ENCODE measurements around the gene TRAF3IP3.

The TRAF3IP3 gene, protein sequence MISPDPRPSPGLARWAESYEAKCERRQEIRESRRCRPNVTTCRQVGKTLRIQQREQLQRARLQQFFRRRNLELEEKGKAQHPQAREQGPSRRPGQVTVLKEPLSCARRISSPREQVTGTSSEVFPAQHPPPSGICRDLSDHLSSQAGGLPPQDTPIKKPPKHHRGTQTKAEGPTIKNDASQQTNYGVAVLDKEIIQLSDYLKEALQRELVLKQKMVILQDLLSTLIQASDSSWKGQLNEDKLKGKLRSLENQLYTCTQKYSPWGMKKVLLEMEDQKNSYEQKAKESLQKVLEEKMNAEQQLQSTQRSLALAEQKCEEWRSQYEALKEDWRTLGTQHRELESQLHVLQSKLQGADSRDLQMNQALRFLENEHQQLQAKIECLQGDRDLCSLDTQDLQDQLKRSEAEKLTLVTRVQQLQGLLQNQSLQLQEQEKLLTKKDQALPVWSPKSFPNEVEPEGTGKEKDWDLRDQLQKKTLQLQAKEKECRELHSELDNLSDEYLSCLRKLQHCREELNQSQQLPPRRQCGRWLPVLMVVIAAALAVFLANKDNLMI

DNA sequence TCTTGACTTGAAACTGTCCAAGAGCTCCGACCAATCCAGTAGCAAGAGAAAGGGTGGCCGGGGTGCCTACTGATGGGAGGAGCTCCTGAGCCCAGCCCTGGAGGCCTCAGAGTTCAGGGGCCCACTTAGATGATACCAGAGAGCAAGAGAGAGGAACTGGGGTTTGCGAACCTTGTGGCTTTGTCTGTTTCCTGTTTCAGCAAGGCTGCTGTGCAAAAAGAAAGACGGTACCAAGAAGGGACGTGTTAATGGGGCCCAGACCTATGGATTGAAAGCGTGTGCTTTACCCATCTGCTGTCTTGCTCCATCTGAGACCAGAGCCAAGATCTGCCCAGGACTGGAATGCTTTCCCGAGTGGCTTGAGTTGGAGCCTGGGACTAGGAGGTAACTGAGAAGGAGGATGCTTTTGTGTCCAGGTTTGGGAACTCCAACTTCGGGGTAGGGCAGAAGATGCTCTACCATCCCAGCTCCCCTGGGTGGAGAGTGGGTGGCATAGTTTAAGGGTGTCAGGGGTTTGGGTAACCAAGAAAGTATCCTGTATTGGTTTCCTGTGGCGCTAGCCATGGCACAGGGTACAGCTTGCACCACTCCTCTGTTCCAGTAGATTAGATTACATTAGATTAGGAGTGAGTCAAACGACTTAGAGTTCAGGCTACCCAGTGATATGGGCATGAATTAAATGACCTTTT lies at the start of gene TRAF3IP3:
Gene TRAF3IP3 (plus strand): TSS at position 128 of the 689 bp plus-strand sequence. CDS start 3,987 bp downstream, outside the sequence.
- TF ChIP-seq ELF4 (IDR thresholded peaks at IDR 0.05) (no peak), L3MBTL2 (conservative IDR thresholded peaks at IDR 0.05) (no peak), FOXK2 (IDR thresholded peaks at IDR 0.05) (no peak), SP1 (IDR thresholded peaks at IDR 0.05) (no peak), FOXM1 (IDR thresholded peaks at IDR 0.05; ENCODE audit: borderline replicate concordance) (no peak), FOXA1 (IDR thresholded peaks at IDR 0.05) (no peak), HDGF (IDR thresholded peaks at IDR 0.05; ENCODE audit: borderline replicate concordance) (no peak), CTBP1 (IDR thresholded peaks at IDR 0.05; ENCODE audit: borderline replicate concordance) (no peak), ARNT (IDR thresholded peaks at IDR 0.05) (no peak), SUZ12 (IDR thresholded peaks at IDR 0.05) (no peak), BHLHE40 (IDR thresholded peaks at IDR 0.05; ENCODE audit: borderline replicate concordance) (no peak), ZNF384 (IDR thresholded peaks at IDR 0.05) (no peak), LEF1 (IDR thresholded peaks at IDR 0.05; ENCODE audit: borderline replicate concordance) (no peak), TARDBP (IDR thresholded peaks at IDR 0.05) (no peak), NFRKB (IDR thresholded peaks at IDR 0.05) (no peak)
- TF ChIP-seq, protein P1, sequence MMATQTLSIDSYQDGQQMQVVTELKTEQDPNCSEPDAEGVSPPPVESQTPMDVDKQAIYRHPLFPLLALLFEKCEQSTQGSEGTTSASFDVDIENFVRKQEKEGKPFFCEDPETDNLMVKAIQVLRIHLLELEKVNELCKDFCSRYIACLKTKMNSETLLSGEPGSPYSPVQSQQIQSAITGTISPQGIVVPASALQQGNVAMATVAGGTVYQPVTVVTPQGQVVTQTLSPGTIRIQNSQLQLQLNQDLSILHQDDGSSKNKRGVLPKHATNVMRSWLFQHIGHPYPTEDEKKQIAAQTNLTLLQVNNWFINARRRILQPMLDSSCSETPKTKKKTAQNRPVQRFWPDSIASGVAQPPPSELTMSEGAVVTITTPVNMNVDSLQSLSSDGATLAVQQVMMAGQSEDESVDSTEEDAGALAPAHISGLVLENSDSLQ (IDR thresholded peaks at IDR 0.05), result no peak
- POLR2A ChIA-PET, result no interaction called here
- CTCF ChIA-PET, result no interaction called here
- no peak for DNase-seq (ENCODE audit: extremely low spot score)

DNA sequence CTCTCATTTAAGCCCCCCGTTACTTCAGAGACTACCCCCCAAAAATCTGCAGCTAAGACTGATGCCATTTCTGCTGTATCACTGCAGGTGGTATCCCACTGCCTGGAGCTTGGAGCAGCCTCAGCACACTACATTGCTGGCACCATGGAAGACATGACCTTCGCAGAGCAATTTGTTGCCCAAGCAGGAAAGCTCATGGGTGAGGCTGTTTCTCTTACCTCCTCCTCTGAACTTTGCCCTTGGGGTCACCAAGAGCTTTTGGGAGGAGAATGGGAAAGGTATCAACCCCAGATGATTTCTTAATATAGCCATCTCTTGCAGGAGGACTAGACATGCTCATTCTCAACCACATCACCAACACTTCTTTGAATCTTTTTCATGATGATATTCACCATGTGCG lies 49.2 kb upstream of the TRAF3IP3 start:
- CTCF ChIA-PET, result no interaction called here
- POLR2A ChIA-PET, result interaction anchor here (0.9 kb wide), 1 partner anchor 78 kb away, joined by 3 read pairs; the partner anchor contains the start of gene C1orf74

DNA sequence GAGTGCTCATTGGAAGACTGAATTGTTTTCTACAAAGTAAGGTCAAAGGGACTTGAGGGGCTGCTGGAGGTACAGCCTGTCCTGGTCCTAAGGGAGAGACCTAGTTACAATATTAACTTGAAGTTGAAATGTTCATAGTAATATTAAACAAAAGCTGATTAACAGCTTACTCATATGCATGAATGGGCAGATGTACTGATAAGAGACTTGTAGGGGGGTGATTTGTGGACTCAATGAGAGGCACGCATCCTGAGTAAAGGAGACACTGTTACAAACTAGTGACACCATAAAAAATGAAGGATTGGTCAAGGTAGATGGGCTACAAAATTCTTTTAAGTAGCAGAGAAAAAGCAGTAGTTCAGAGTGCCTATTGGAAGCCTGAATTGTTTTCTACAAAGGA lies 48.5 kb upstream of the TRAF3IP3 start:
- TF ChIP-seq L3MBTL2 (conservative IDR thresholded peaks at IDR 0.05), result no peak
- no peak for TF ChIP-seq SUZ12 (IDR thresholded peaks at IDR 0.05)
- ChIA-PET CTCF (no interaction called here), POLR2A (no interaction called here)
- DNase-seq (ENCODE audit: extremely low spot score), result no peak

More for the DNA sequence above, 49.2 kb upstream of the TRAF3IP3 start:
- DNase-seq (ENCODE audit: extremely low spot score), result no peak
- TF ChIP-seq, protein P1 (IDR thresholded peaks at IDR 0.05), result no peak
- no peak for TF ChIP-seq LEF1 (IDR thresholded peaks at IDR 0.05; ENCODE audit: borderline replicate concordance)
- TF ChIP-seq CTBP1 (IDR thresholded peaks at IDR 0.05; ENCODE audit: borderline replicate concordance), result no peak
- no peak for TF ChIP-seq BHLHE40 (IDR thresholded peaks at IDR 0.05; ENCODE audit: borderline replicate concordance)
- no peak for TF ChIP-seq SP1 (IDR thresholded peaks at IDR 0.05)
- TF ChIP-seq TARDBP (IDR thresholded peaks at IDR 0.05), result no peak
- TF ChIP-seq FOXA1 (IDR thresholded peaks at IDR 0.05), result no peak
- no peak for TF ChIP-seq HDGF (IDR thresholded peaks at IDR 0.05; ENCODE audit: borderline replicate concordance)

DNA sequence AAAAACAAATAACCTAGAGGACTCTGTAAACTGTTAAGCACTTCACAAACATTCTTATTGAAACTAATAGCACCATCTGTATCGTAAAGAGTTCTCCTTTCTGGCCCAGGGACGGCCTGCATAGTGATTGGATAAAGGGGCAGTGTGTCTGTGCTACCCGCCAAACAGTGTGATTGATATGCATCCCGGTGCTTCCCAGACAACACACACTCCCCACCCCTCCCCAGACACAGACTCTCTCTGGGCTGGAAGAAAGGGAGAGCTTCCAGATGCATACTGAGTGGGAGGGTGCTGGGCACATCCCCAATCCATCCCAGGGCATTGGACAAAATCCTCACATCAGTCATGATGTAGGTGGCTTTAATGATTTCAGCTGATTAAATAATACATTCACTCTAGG lies 47.6 kb upstream of the TRAF3IP3 start:
- POLR2A ChIA-PET, result no interaction called here
- DNase-seq (ENCODE audit: extremely low spot score), result no peak
- CTCF ChIA-PET, result no interaction called here
- TF ChIP-seq NFRKB (IDR thresholded peaks at IDR 0.05) (no peak), ARNT (IDR thresholded peaks at IDR 0.05) (no peak), FOXK2 (IDR thresholded peaks at IDR 0.05) (no peak), CTBP1 (IDR thresholded peaks at IDR 0.05; ENCODE audit: borderline replicate concordance) (no peak), ELF4 (IDR thresholded peaks at IDR 0.05) (no peak), ZNF384 (IDR thresholded peaks at IDR 0.05) (no peak), LEF1 (IDR thresholded peaks at IDR 0.05; ENCODE audit: borderline replicate concordance) (no peak), FOXA1 (IDR thresholded peaks at IDR 0.05) (no peak), L3MBTL2 (conservative IDR thresholded peaks at IDR 0.05) (no peak), FOXM1 (IDR thresholded peaks at IDR 0.05; ENCODE audit: borderline replicate concordance) (no peak)
- TF ChIP-seq, protein P1 (IDR thresholded peaks at IDR 0.05), result no peak

DNA sequence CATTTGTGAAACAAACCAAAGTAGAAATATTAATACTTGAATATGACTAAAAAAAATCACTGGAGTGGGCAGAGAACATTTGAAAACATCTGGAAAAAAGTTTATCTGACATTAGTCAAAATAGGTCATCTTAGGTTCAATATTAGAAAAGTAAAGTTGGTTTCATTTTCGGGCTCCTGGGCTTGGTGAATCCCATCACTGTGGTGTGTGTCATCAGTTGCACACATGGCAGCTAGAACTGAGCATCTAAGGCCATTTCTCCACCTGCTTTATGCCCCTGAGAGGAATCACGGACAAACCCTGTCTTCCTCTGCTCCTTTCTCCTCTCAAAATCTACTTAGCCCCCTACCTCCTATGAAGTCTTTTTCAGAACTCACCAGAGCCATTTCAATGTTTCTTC lies 45.8 kb upstream of the TRAF3IP3 start:
- no peak for TF ChIP-seq ARNT (IDR thresholded peaks at IDR 0.05)
- TF ChIP-seq NFRKB (IDR thresholded peaks at IDR 0.05), result no peak
- CTCF ChIA-PET, result no interaction called here
- no peak for DNase-seq (ENCODE audit: extremely low spot score)
- POLR2A ChIA-PET, result no interaction called here

DNA sequence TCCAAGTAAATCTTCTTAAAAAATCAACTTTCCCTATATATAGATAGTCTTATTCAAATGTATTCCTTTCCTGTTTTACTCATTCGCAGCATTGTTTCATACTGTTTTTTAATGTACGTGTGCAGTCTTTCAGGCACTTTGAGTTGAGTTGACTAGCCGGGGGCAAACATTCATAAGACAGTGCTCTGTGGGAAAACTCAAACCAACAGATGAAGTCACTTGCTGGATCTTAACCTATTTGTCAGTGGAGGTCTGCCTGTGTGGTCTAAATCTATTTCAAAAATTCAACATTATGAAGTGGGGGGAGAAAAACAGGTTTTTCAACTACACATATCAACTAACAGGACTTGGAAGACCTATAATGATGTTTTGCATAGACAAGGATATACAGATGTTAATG lies 45.0 kb upstream of the TRAF3IP3 start:
- ChIA-PET POLR2A (no interaction called here), CTCF (no interaction called here)
- no peak for DNase-seq (ENCODE audit: extremely low spot score)
- TF ChIP-seq ZNF384 (IDR thresholded peaks at IDR 0.05) (no peak), TARDBP (IDR thresholded peaks at IDR 0.05) (no peak), FOXM1 (IDR thresholded peaks at IDR 0.05; ENCODE audit: borderline replicate concordance) (no peak), CTBP1 (IDR thresholded peaks at IDR 0.05; ENCODE audit: borderline replicate concordance) (no peak), BHLHE40 (IDR thresholded peaks at IDR 0.05; ENCODE audit: borderline replicate concordance) (no peak), NFRKB (IDR thresholded peaks at IDR 0.05) (no peak), SP1 (IDR thresholded peaks at IDR 0.05) (no peak), ELF4 (IDR thresholded peaks at IDR 0.05) (no peak), SUZ12 (IDR thresholded peaks at IDR 0.05) (no peak), ARNT (IDR thresholded peaks at IDR 0.05) (no peak), LEF1 (IDR thresholded peaks at IDR 0.05; ENCODE audit: borderline replicate concordance) (no peak), L3MBTL2 (conservative IDR thresholded peaks at IDR 0.05) (no peak), HDGF (IDR thresholded peaks at IDR 0.05; ENCODE audit: borderline replicate concordance) (no peak), FOXK2 (IDR thresholded peaks at IDR 0.05) (no peak), FOXA1 (IDR thresholded peaks at IDR 0.05) (no peak)
- TF ChIP-seq, protein P1 (IDR thresholded peaks at IDR 0.05), result no peak
